Activated T-cell treated with anti-CD3 and anti-CD28 coated beads, Interleukin-2, amount 50 U/mL, for 72 hours (primary cell): ENCODE results near the gene SLC35B3. TPM values are rescaled to one million over a fixed set of nuclear protein-coding genes. Genes with fewer than 3 reads are reported as not detected.
"Not testable (repeated sequence)": the region's sequence is repeated elsewhere in the genome, so short reads cannot be mapped to it uniquely, and the experiment has no call there.

Experiments
- ATAC-seq, 2 donors: fragments of 150-1000 bp; cut with Tn5 transposase; replicated peaks in 1 of 2; 2 replicates each; pipeline ENCODE4 v1.10.0; 2021; ENCODE audit warnings: moderate library complexity in 2 of 2, mild to moderate bottlenecking in 1 of 2
- DNase-seq, 2 donors: peaks; one replicate each; pipeline ENCODE4 v3.0.0; 2021 to 2022; ENCODE audit warnings: mixed read lengths in 1 of 2
- H3K27ac Mint-ChIP-seq: one replicate; pipeline ENCODE4 v1.8.0; 2022; ENCODE audit warnings: mild to moderate bottlenecking, moderate library complexity, mixed read lengths
- H3K27me3 Mint-ChIP-seq: one replicate; pipeline ENCODE4 v1.8.0; 2022; ENCODE audit warnings: low read depth, mixed read lengths
- H3K36me3 Mint-ChIP-seq, 2 donors: one replicate each; pipeline ENCODE4 v1.8.0; 2022; ENCODE audit warnings: mixed read lengths in 2 of 2, mild to moderate bottlenecking in 1 of 2; ENCODE audit not compliant: insufficient read depth in 2 of 2
- H3K4me1 Mint-ChIP-seq: one replicate; pipeline ENCODE4 v1.8.0; 2022; ENCODE audit warnings: low read depth, mixed read lengths
- H3K4me3 Mint-ChIP-seq, 2 donors: one replicate each; pipeline ENCODE4 v1.8.0; 2022; ENCODE audit warnings: mild to moderate bottlenecking in 2 of 2, mixed read lengths in 2 of 2, moderate library complexity in 2 of 2
- H3K9me3 Mint-ChIP-seq, 2 donors: one replicate each; pipeline ENCODE4 v1.8.0; 2022; ENCODE audit warnings: mixed read lengths in 2 of 2
- total RNA-seq, 2 donors: library from RNA; stranded (reverse); gene quantifications; one replicate each; pipeline ENCODE4 v1.2.3, GENCODE V29; 2022

Gene SLC35B3
- total RNA-seq = 10 to 100 TPM; 10.7 to 17.3 TPM

- Mint-ChIP-seq H3K9me3 (no peaks in the 10 kb centered on the region), H3K4me3 (peak within 1 kb of the TSS; percentile 93 to 97), H3K27me3 (no peaks in the 10 kb centered on the region), H3K27ac (peak within 1 kb of the TSS; percentile 96), H3K4me1 (peaks cover 30% of the 10 kb centered on the region), H3K36me3 (peaks cover 0 to 4% of the 10 kb centered on the region in 2 donors)
- DNase-seq (peak; percentile 98 to 99), ATAC-seq (peak; percentile 96 to 97)
Measured at GRCh38 chr6:8435093-8435844, at the start of gene SLC35B3. Gene SLC35B3 (minus strand): TSS chr6:8435545.

GRCh38 chr6:8483650-8484049 is 48.3 kb upstream of the SLC35B3 start:
- DNase-seq = no peak

GRCh38 chr6:8481727-8482126 is 46.4 kb upstream of the SLC35B3 start:
- Mint-ChIP-seq H3K27me3 (no peaks in the 10 kb centered on the region), H3K9me3 (peaks cover 2 to 9% of the 10 kb centered on the region in 2 donors), H3K36me3 (peaks cover 3% of the 10 kb centered on the region in 2 donors), H3K4me3 (no peak overlapping the region), H3K27ac (no peak overlapping the region), H3K4me1 (no peaks in the 10 kb centered on the region)
- ATAC-seq (no peak), DNase-seq (no peak)

More at GRCh38 chr6:8483650-8484049, 48.3 kb upstream of the SLC35B3 start:
- H3K9me3 Mint-ChIP-seq = peaks cover 2 to 9% of the 10 kb centered on the region in 2 donors
- no peaks in the 10 kb centered on the region for H3K27me3 Mint-ChIP-seq
- ATAC-seq = no peak
- no peak overlapping the region for H3K4me3 Mint-ChIP-seq
- H3K36me3 Mint-ChIP-seq = peaks cover 3% of the 10 kb centered on the region in 2 donors
- no peaks in the 10 kb centered on the region for H3K4me1 Mint-ChIP-seq
- no peak overlapping the region for H3K27ac Mint-ChIP-seq

- ATAC-seq (no peak), DNase-seq (no peak)
- H3K4me1 Mint-ChIP-seq = no peaks in the 10 kb centered on the region
- H3K9me3 Mint-ChIP-seq = peaks cover 2 to 8% of the 10 kb centered on the region in 2 donors
- H3K27ac Mint-ChIP-seq = no peak overlapping the region
- H3K4me3 Mint-ChIP-seq = no peak overlapping the region
- no peaks in the 10 kb centered on the region for H3K27me3 Mint-ChIP-seq
- peaks cover 3% of the 10 kb centered on the region in 2 donors for H3K36me3 Mint-ChIP-seq
Measured at GRCh38 chr6:8478418-8478817, 43.1 kb upstream of the SLC35B3 start.

DNA sequence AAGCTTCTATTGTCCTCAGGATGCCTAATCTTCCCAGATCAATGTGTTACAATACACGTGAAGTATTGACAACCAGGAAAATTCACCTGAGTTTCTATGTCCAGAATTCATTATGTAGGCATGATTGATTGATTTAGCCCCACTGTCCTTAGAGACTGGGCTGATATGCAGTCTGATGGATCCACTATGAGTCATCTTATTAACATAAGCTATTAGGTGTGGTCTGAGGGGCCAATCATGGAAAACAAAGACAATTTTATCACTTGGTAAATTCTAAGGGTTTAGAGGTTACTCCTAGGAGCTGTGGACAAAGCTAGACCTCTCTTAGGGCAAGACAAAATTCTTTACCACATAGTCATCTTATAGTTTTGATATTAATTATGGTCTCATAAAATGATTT is 41.3 kb upstream of the SLC35B3 start:
- Mint-ChIP-seq H3K4me1 (no peaks in the 10 kb centered on the region), H3K9me3 (peaks cover 2 to 3% of the 10 kb centered on the region in 2 donors), H3K27ac (no peak overlapping the region), H3K36me3 (peaks cover 2 to 3% of the 10 kb centered on the region in 2 donors), H3K27me3 (no peaks in the 10 kb centered on the region), H3K4me3 (no peak overlapping the region)
- no peak for DNase-seq
- ATAC-seq = no peak

GRCh38 chr6:8468552-8469356 is 33.4 kb upstream of the SLC35B3 start:
- ATAC-seq = no peak
- no peaks in the 10 kb centered on the region for H3K4me1 Mint-ChIP-seq

GRCh38 chr6:8462694-8463093 is 27.3 kb upstream of the SLC35B3 start:
- Mint-ChIP-seq H3K4me3 (no peak overlapping the region), H3K27ac (no peak overlapping the region), H3K27me3 (no peaks in the 10 kb centered on the region), H3K36me3 (peaks cover 2 to 8% of the 10 kb centered on the region in 2 donors), H3K9me3 (peaks cover 1 to 3% of the 10 kb centered on the region in 2 donors), H3K4me1 (no peaks in the 10 kb centered on the region)
- DNase-seq (no peak), ATAC-seq (no peak)

More at GRCh38 chr6:8468552-8469356, 33.4 kb upstream of the SLC35B3 start:
- DNase-seq = no peak
- peaks cover 0 to 4% of the 10 kb centered on the region in 2 donors for H3K9me3 Mint-ChIP-seq
- H3K27me3 Mint-ChIP-seq = no peaks in the 10 kb centered on the region
- no peak overlapping the region for H3K27ac Mint-ChIP-seq
- H3K36me3 Mint-ChIP-seq = no peaks in the 10 kb centered on the region
- no peak overlapping the region for H3K4me3 Mint-ChIP-seq

DNA sequence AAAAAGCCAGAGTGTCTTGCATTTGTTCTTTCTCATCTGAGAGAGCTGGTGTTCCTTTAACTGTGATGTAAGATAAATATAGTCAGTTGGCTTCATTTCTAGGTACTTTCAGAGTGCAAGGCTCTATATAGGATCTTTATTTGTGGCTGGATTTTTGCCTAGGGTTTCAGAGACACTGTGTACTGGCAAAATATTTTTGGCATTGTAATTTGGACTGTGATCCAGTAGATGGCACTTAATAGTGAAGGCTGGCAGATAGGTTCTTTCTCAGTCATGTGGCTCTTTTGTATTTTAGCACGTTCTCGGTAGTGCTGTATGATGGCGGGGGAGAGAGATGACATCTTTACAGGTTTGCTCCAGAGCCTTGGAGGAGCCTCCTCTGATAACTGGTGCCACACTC is 26.8 kb upstream of the SLC35B3 start:
- Mint-ChIP-seq H3K4me3 (no peak overlapping the region), H3K4me1 (no peaks in the 10 kb centered on the region), H3K36me3 (peaks cover 2 to 8% of the 10 kb centered on the region in 2 donors), H3K9me3 (peaks cover 1 to 3% of the 10 kb centered on the region in 2 donors), H3K27ac (no peak overlapping the region), H3K27me3 (no peaks in the 10 kb centered on the region)
- DNase-seq (no peak), ATAC-seq (no peak)

DNA sequence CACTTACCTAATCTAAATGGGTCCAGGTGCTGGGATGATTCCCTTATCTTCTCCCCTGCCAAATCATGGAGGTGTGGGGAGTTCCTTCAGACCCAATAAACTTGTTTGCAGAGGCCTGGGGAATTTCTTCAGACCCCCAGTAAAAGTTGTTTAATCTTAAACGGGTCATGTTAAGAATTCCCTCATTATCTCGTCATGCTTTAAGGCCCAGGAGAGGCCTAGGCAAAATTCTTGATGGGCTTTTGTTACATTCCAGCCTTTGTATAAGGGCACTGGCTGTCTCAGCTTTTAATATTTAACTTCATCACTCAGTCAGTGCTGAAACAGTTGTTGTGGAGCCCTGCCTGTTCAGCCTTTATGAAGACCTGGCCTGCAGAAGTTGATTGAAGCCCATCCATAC is 11.0 kb upstream of the SLC35B3 start:
- Mint-ChIP-seq H3K27me3 (no peaks in the 10 kb centered on the region), H3K4me1 (no peaks in the 10 kb centered on the region), H3K9me3 (no peaks in the 10 kb centered on the region), H3K4me3 (no peak overlapping the region), H3K36me3 (no peaks in the 10 kb centered on the region), H3K27ac (no peak overlapping the region)
- no peak for DNase-seq
- no peak for ATAC-seq

DNA sequence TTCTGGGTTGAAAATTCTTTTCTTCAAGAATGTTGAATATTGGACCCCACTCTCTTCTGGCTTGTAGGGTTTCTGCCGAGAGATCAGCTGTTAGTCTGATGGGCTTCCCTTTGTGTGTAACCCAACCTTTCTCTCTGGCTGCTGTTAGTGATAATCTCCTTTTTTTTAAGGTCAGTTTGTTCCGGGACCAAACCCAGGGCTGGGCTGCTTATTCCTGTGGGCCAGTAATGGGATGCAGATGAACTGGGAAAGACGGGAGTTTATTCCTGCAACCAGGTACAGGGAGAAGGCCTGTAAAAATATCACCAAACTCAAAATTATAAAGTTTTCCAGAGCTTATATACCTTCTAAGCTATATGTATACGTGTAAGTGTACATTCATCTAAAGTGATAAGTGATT is 10.6 kb upstream of the SLC35B3 start:
- H3K36me3 Mint-ChIP-seq, DNase-seq, H3K4me1 Mint-ChIP-seq, H3K27me3 Mint-ChIP-seq, H3K9me3 Mint-ChIP-seq, H3K27ac Mint-ChIP-seq, ATAC-seq, H3K4me3 Mint-ChIP-seq: not testable (repeated sequence)

GRCh38 chr6:8442150-8442549 is 6.8 kb upstream of the SLC35B3 start:
- no peak for ATAC-seq
- no peaks in the 10 kb centered on the region for H3K9me3 Mint-ChIP-seq

GRCh38 chr6:8441452-8441851 is 6.1 kb upstream of the SLC35B3 start:
- H3K4me3 Mint-ChIP-seq = no peak overlapping the region
- no peaks in the 10 kb centered on the region for H3K9me3 Mint-ChIP-seq
- H3K4me1 Mint-ChIP-seq = peaks cover under 1% of the 10 kb centered on the region
- no peaks in the 10 kb centered on the region for H3K27me3 Mint-ChIP-seq
- ATAC-seq = no peak
- DNase-seq = no peak
- H3K36me3 Mint-ChIP-seq = no peaks in the 10 kb centered on the region
- no peak overlapping the region for H3K27ac Mint-ChIP-seq

More at GRCh38 chr6:8442150-8442549, 6.8 kb upstream of the SLC35B3 start:
- Mint-ChIP-seq H3K36me3 (no peaks in the 10 kb centered on the region), H3K27me3 (no peaks in the 10 kb centered on the region), H3K4me3 (no peak overlapping the region), H3K4me1 (no peaks in the 10 kb centered on the region), H3K27ac (no peak overlapping the region)
- DNase-seq = no peak

DNA sequence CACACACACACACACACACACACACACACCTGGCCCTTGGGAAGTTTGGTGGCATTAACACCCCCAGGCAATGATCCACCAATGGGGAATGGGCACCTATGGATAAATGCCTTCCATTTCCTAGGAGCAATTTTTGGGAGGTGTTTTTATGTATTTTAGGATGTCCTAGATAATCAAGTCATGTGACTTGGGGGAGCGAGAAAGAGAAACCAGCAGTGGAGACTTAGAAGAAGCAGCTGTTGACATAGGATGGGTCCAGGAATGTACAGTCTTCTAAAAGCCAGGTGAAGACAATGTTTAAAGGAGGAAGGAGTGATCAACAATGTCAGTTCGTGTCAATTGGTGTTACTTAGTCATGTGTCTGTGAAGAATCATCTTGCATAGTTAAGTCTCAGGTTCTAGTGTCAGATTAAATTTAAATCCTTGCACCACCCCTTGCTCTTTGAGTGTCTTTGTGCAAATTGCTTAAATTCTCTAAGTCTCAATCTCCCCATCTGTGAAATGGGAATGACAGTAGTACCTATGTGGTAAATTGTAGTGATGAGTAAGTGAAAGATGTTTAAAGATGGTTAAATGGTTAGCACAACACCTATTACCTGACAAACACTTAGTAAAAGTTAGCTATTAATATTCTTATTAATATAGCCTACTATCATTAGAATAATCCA is 4.4 kb upstream of the SLC35B3 start:
- no peaks in the 10 kb centered on the region for H3K27me3 Mint-ChIP-seq
- no peak for DNase-seq
- H3K4me1 Mint-ChIP-seq = peaks cover 11% of the 10 kb centered on the region
- H3K4me3 Mint-ChIP-seq = no peak overlapping the region
- no peak for ATAC-seq
- peaks cover 0 to 3% of the 10 kb centered on the region in 2 donors for H3K36me3 Mint-ChIP-seq
- no peak overlapping the region for H3K27ac Mint-ChIP-seq
- H3K9me3 Mint-ChIP-seq = no peaks in the 10 kb centered on the region
